GM18868 (cell line): ENCODE results near the gene BPIFB2.
"Not testable (repeated sequence)": the region's sequence is repeated elsewhere in the genome, so short reads cannot be mapped to it uniquely, and the experiment has no call there.

Experiments
- ATAC-seq: cut with Tn5 transposase; IDR thresholded peaks from one replicate; pipeline ENCODE4 v1.9.1; 2021; ENCODE audit warnings: mild to moderate bottlenecking, moderate library complexity; ENCODE audit not compliant: unreplicated experiment

The BPIFB2 gene

DNA sequence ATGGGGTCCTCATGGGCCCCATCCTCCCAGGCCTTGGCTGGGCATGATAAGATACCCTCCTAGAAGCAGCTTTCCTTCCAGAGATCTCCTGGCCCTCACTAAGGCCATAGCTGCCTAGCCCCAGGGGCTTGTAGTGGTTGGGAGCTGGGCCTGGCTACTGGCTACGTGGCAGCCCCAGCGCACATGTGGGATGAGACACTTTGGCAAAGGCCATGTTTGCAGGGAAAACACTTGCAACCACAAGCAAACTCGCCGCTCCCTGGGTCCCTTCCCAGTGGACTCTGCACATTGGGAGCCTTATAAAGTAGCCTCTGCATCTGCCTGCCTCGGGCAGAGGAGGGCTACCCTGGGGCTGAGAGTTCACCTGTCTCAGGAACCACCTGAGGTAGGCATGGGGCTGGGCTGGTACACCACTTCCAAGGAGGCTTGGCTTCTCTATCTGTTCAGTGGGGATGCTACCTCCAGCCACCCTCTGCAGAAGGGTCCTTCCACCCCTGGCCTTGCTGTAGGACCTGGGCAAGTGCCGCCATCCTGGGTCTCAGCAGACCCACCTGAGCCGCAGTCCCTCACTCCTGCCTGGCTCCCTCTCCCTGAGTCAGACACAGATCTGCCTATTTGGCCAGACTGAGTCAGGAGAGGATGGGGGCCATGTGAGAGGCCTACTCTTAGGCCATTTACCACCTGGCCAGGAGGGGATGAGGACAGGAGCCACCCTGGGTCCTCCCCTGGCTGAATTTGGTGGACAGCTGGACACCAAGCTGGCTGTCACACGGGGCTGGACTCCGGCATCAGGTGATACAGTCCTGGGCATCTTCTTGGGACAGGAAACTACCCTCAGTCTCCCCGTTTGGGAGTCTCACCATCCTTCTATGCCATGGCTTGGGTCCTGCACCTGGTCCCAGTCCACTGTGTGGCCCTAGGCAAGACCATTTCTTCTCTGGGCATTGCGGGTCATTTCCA, at the start of gene BPIFB2:
TSS of gene BPIFB2 (plus strand) at position 329 of the 960 bp plus-strand sequence. CDS start 871 bp downstream, outside the sequence.
- no peak for ATAC-seq

DNA sequence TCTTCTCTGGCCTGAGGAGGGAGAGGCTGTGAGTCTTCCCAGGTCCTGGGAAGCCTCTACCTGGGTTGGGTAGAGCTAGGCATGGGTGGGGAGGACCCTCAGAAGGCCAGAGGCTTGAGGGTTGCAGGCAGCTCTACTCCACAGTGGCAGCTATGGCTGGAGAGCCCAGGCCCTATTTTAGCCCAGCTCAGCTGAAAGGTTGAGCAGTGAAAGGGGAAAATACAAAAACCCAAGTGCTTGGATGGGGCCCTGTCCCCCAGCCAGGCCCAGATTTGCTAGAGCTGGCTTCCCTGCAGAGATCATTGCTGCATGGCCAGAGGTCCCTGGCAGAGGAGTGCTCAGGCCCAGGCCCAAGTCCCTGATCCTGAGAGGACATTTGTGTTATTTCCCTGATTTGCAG, 48.9 kb upstream of the BPIFB2 start:
- ATAC-seq, result no peak

DNA sequence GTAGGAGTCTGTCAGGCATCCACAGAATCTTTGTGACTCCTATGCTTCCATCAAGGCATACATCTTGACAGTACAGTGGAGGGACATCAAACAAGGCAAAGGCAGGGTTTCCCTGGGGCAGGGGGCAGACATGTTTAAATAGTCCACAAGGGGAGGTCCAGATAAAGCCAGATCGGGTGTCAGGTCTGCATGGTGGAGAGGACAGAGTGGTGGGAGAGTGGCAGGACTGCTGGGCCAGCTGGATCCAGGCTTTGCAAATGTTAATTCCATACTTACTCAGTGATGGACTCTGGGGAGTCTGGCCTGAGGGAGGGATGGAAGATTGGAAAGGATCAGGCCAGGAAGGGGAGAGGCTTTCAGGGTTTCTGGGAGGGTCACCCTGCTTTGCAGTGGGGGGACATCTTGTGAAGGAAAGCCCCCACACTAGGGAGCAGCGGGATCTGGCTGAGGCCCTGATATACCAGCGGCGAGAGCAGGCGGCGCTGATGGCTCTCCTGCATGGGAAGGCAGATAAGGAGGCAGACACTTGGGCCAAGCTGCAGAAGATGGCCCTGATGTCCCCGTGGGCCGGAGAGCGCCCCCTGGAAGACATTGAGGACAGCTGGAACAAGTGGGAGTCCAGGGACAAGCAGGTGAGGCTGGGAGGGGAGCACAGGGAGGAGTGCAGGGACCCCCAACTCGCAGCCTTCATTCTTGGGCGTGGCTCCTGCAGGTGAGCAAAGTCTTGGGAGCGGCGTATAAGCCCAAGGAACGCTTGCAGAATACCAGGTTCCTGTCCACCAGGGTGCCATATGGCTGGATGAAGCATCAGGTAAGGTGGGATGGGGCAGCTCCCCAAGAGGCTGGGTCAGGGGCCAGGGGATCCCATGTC, 47.9 kb upstream of the BPIFB2 start:
- no peak for ATAC-seq

DNA sequence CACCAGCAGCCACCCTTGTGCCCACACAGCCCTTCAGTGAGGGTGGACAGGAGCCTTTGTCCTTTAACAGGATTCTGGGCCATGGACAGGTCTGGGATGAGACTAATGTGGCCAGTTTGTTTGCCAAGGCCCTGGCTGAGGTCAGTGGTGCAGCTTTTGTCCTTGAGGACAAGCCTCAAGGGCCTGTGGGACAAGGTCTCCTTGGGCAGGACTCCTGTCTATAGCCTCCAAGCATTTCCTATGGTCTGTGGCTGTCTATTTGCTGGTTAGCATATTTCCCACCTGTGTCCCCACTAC, 47.3 kb upstream of the BPIFB2 start:
- no peak for ATAC-seq

GRCh38 chr20:32960849-32961731, 46.4 kb upstream of the BPIFB2 start:
- no peak for ATAC-seq

GRCh38 chr20:32962053-32962452, 45.5 kb upstream of the BPIFB2 start:
- no peak for ATAC-seq

DNA sequence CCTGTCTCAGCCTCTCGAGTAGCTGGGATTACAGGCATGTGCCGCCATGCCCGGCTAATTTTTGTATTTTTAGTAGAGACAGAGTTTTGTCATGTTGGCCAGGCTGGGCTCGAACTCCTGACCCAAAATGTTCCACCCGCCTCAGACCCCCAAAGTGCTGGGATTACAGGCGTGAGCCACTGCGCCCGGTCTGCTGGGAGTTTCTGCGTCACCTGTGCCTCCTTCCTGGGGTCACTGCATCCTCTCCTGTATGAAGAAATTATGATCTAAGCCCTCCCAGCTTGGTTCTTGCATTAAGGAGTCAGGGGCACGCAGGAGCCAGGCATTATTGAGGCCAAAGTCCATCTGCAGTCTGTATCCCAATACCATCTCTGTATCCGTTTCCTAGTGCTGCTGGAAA, 44.9 kb upstream of the BPIFB2 start:
- not testable (repeated sequence) for ATAC-seq

DNA sequence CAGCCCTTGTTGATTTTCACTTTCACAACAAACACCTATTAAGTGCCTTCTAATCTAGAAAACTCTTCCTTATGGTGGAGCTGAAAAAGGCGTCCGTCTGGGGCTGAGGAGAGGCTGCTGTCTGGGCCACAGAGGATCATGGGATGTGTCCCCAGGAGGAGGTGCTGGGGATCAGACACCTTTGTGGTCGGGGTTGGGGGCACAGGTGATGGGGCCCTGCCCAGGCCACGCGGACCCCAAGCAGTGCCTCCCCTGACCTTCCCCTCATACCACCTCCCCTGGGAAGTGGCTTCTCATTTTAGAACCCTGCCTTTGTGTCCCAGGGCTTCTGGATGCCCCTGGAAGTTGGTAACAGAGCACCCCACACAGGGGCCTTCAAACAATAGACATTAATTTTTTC, 44.3 kb upstream of the BPIFB2 start:
- ATAC-seq, result no peak

GRCh38 chr20:32964575-32964974, 42.9 kb upstream of the BPIFB2 start:
- ATAC-seq, result no peak

GRCh38 chr20:32965115-32965514, 42.4 kb upstream of the BPIFB2 start:
- no peak for ATAC-seq

DNA sequence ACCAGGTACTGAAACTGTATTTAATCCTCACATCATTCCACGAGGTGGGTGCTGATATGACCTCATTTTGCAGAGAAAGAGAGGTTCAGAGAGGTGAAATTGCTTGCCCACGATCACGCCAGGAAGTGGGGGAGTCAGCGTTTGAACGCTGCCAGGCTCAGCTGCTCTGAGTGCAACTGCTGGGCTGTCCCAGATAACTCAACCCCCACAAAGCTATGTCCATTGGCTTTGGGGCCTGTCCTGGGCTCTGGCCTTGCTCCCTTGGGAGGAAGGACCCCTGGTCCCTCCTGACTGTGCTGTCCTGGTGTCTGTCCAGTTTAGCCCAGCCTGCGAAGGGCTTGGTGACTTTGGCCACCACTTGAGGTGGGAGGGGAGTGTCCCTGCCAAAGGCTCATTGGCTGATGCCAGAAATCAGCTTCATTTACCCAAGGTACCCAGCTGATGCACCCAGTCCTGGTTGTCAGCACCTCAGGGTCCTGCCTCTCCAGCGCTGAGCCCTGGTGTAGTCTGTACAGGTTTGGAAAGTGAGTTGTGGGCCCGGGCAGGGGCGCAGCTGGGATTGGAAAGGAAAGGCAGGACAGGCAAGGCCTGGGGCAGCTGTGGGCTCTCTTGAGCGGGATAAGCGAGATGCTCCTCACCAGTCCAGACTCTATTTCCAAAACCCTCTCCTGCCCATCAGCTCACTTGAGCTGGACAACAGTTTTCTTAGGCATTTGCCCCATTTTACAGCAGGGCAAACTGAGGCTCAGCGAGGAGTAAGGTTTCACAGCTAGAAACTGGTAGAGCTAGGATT, 41.7 kb upstream of the BPIFB2 start:
- ATAC-seq, result no peak

GRCh38 chr20:32966382-32966781, 41.1 kb upstream of the BPIFB2 start:
- no peak for ATAC-seq

- peak; percentile 68 for ATAC-seq
These were observed 40.4 kb upstream of the BPIFB2 start for GRCh38 chr20:32966881-32967781.

DNA sequence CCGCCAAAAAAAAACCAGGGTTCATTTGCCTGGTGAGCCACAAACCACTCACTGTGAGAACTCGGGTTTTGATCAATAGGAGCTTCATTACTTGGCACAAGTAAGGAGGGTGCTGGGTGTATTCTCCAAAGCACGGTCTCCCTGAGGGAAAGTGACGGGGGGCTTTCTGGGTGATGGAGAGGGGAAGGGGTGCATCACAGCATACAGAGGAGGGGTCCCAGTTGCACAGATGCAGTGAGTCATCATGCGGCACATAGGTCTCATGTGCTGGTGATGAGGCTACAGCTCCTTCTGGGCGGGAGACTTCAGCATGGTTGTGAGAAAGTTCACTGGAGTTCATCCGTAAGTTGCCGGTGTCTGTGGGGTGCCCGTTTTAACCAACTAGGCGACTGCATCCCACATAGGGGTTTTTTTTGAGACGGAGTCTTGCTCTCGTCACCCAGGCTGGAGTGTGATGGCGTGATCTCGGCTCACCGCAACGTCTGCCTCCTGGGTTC, 39.5 kb upstream of the BPIFB2 start:
- ATAC-seq, result no peak

DNA sequence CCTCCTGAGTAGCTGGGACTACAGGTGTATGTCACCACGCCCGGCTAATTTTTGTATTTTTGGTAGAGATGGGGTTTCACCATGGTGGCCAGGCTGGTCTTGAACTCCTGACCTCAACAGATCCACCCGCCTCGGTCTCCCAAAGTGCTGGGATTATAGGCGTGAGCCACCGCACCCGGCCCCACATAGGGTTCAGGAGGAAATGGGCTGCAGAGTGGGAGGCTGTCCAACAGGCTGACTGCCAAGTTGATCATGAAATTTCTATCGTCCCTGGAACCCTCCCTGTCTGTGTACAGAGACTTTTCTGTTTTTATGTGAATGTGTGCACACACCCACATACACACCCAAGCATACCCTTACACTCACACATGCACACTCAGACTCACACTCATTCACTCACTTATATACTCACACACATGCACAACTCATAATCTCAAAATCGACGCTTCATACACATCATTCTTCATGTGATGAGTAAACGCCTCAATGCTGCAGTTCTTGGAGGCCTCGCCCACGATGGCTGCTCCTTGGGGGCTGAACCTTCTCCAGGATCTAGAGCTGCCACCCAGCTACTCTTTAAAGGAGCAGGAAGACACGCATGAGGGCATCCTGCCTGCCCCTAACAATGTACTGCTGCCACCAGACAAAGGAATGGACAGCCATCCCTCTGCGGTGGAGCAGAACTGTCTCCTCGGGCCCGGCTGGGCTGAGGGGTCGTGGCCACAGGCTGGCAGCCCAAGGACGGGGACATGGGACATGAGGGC, 38.8 kb upstream of the BPIFB2 start:
- no peak for ATAC-seq

DNA sequence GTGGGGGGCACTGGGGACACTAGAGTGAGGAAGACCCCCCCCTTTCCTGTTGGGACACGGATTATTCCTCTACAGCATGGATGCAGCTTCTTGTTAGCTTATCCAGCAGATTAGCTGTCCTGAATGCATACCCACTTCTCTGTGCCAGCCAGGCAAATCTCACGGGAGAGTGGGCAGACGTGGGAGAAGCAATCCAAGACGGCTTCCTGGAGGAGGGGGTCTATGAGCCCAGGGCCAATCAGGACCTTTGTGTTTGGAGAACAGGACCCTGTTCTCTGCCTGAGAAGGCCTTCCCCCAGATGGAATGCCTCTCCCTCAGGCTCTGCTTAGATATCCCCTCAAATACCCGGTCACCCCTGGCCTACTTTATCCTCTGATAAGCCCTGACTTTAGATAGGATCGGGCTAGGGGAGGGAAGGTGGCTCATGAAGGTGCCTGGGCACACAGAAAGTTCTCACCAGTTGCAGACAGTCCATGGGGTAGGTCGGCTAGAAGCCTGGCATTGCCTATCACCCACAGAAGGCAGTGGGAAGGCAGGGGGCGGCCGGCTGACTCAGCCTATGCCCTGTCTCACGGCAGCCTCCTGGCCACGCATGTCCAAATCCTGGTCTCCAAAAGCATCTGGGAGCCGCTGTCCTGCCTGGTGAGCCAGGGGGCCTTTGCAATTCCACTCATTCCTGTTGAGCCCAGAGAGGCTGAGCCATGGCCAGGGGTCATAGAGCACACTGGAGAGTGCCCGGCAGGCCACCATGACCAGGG, 38.0 kb upstream of the BPIFB2 start:
- no peak for ATAC-seq
